Thoracic aorta (tissue), 2 donors: Measurements from ENCODE around the gene POLR3B. TPM values are rescaled to one million over a fixed set of nuclear protein-coding genes. Genes with fewer than 3 reads are reported as not detected.
"Not testable (repeated sequence)": the region's sequence is repeated elsewhere in the genome, so short reads cannot be mapped to it uniquely, and the experiment has no call there.

Source experiments
- ATAC-seq: fragments of 150-250 bp; one replicate; pipeline ENCODE4 v1.8.0; 2017; ENCODE audit warnings: low read depth; ENCODE audit not compliant: insufficient number of reproducible peaks, low FRiP score
- DNase-seq: peaks from one replicate; pipeline ENCODE4 v3.0.0-alpha.2; 2020; ENCODE audit warnings: low spot score
- H3K27ac ChIP-seq, 2 donors: fragments of 200-600 bp; sonication (generic); 1 replicate in 1 of 2; 2 replicates in 1 of 2; pipeline ENCODE4 v1.5.1; 2016; ENCODE audit warnings: mild to moderate bottlenecking in 2 of 2, moderate library complexity in 2 of 2
- H3K27me3 ChIP-seq: fragments of 200-600 bp; sonication (generic); replicated peaks from 2 replicates; pipeline ENCODE4 v1.6.0; 2016; ENCODE audit warnings: mild to moderate bottlenecking; ENCODE audit not compliant: insufficient read depth
- H3K36me3 ChIP-seq: fragments of 200-600 bp; sonication (generic); one replicate; pipeline ENCODE4 v1.5.1; 2016
- H3K4me1 ChIP-seq, 2 donors: fragments of 200-600 bp; sonication (generic); 1 replicate in 1 of 2; 2 replicates in 1 of 2; pipeline versions ENCODE4 v1.5.1 to v1.6.0; 2016; ENCODE audit warnings: low read depth in 2 of 2, mild to moderate bottlenecking in 1 of 2; ENCODE audit not compliant: control insufficient read depth in 1 of 2
- H3K4me3 ChIP-seq: fragments of 200-600 bp; sonication (generic); 2 replicates; pipeline ENCODE4 v1.5.1; 2016; ENCODE audit warnings: mild to moderate bottlenecking
- H3K9me3 ChIP-seq: fragments of 200-600 bp; sonication (generic); 2 replicates; pipeline ENCODE4 v1.5.1; 2016
- total RNA-seq, 2 donors: library from RNA; depleted of rRNA; stranded (reverse); fragments of >200 nt; gene quantifications; one replicate each; pipeline versions ENCODE4 v1.1.0 to v1.2.3, GENCODE V29; 2016
- TF ChIP-seq, protein P1 (sequence below): fragments of 200-600 bp; sonication (generic); IDR thresholded peaks from one replicate; pipeline ENCODE4 v1.5.1; 2019; ENCODE audit warnings: antibody characterized with exemption

POLR3B gene
- total RNA-seq, 2 donors from 2014 or later = 7.7 to 7.8 TPM

GRCh38 chr12:106311139-106311538 lies 46.4 kb upstream of the POLR3B start:
- Histone ChIP-seq H3K4me3 (no peak overlapping the region), H3K27ac (no peak overlapping the region), H3K27me3 (no peaks in the 10 kb centered on the region), H3K36me3 (peaks cover 5% of the 10 kb centered on the region), H3K9me3 (no peaks in the 10 kb centered on the region), H3K4me1 (no peaks in the 10 kb centered on the region)
- TF ChIP-seq, protein P1, sequence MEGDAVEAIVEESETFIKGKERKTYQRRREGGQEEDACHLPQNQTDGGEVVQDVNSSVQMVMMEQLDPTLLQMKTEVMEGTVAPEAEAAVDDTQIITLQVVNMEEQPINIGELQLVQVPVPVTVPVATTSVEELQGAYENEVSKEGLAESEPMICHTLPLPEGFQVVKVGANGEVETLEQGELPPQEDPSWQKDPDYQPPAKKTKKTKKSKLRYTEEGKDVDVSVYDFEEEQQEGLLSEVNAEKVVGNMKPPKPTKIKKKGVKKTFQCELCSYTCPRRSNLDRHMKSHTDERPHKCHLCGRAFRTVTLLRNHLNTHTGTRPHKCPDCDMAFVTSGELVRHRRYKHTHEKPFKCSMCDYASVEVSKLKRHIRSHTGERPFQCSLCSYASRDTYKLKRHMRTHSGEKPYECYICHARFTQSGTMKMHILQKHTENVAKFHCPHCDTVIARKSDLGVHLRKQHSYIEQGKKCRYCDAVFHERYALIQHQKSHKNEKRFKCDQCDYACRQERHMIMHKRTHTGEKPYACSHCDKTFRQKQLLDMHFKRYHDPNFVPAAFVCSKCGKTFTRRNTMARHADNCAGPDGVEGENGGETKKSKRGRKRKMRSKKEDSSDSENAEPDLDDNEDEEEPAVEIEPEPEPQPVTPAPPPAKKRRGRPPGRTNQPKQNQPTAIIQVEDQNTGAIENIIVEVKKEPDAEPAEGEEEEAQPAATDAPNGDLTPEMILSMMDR = no peak
- ATAC-seq (no peak), DNase-seq (no peak)

DNA sequence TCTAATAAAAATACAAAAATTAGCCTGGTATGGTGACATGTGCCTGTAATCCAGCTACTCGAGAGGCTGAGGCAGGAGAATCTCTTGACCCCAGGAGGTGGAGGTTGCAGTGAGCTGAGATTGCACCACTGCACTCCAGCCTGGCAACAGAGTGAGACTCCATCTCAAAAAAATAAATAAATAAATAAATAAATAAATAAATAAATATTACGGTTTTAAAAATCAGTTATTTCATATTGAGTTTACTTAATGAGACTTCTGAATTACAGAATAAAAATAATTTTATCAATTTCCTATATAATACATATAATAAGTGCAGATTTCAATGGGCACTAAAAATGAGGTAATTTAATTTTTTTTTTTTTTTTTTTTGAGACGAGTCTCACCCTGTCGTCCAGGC lies 44.1 kb upstream of the POLR3B start:
- ATAC-seq, H3K27me3 ChIP-seq, H3K9me3 ChIP-seq, H3K4me1 ChIP-seq, H3K27ac ChIP-seq, H3K4me3 ChIP-seq, DNase-seq: not testable (repeated sequence)
- peaks cover 10% of the 10 kb centered on the region for H3K36me3 ChIP-seq

DNA sequence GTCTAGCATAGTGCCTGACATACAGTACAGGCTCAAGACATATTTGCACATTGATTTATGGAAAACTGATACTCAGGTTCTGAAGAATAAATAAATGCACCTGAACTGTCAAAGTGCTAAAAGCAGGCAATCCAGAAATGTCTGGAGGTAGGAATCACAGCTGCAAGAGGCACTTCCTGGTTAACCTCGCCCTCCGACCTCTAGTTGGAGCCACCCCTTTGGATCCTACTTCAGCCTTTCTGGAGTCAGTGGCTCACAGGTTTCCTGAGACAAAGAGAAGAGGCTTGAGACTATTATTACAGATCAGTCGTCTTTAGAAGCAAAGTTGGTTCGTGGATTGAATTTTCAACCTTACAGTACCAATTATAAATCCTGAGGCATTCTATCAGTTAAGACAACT lies 42.0 kb upstream of the POLR3B start:
- no peak overlapping the region for H3K4me3 ChIP-seq
- no peaks in the 10 kb centered on the region for H3K9me3 ChIP-seq
- no peak for DNase-seq
- H3K36me3 ChIP-seq = peaks cover 22% of the 10 kb centered on the region
- TF ChIP-seq, protein P1 = no peak
- no peaks in the 10 kb centered on the region for H3K27me3 ChIP-seq
- no peaks in the 10 kb centered on the region for H3K4me1 ChIP-seq
- no peak for ATAC-seq
- H3K27ac ChIP-seq = no peak overlapping the region

DNA sequence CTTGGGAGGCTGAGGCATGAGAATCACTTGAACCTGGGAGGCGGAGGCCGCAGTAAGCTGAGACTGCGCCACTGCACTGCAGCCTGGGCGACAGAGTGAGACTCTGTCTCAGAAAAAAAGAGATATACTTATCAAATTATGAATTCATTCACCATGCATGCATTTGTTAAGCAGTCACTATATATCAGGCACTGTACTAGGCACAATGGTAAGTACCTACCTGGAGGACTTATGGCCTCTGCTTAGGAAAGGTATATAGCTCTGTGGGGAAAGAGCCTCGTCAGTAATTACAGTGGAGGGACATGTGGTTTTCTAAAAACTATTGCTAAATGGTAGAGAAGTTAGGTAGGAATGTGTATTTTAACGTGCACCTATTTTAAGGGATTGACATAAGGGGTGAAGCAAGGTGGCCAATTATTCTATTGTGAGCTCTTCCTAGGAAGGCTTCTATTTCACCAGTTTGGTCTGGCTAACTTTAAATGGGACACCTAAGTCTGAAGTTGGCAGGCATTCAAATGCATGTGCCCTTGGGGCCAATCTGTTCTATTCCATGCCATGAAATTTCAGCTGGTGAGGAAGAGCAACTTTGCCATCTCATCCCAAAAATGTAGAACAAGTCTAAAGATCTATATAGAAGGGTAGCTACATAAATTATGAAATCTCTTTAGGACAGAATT lies 40.0 kb upstream of the POLR3B start:
- Histone ChIP-seq H3K27me3 (no peaks in the 10 kb centered on the region), H3K36me3 (peaks cover 37% of the 10 kb centered on the region), H3K9me3 (no peaks in the 10 kb centered on the region), H3K27ac (no peak overlapping the region), H3K4me3 (no peak overlapping the region), H3K4me1 (no peaks in the 10 kb centered on the region)
- no peak for DNase-seq
- TF ChIP-seq, protein P1 = no peak
- ATAC-seq = no peak

- no peaks in the 10 kb centered on the region for H3K9me3 ChIP-seq
- no peaks in the 10 kb centered on the region for H3K4me1 ChIP-seq
- ATAC-seq = no peak
- H3K4me3 ChIP-seq = no peak overlapping the region
- DNase-seq = no peak
- H3K27me3 ChIP-seq = no peaks in the 10 kb centered on the region
- H3K36me3 ChIP-seq = peaks cover 47% of the 10 kb centered on the region
- TF ChIP-seq, protein P1 = no peak
- no peak overlapping the region for H3K27ac ChIP-seq
These were observed 36.3 kb upstream of the POLR3B start for GRCh38 chr12:106321139-106321850.
